Liver (tissue), 9 donors: ENCODE data around the gene DRD1. TPM values are rescaled to one million over a fixed set of nuclear protein-coding genes. Genes with fewer than 3 reads are reported as not detected.
A peak's percentile ranks its signal among the peaks of the same experiment; 100 is the strongest.

Source experiments
- DNase-seq: peaks from one replicate; pipeline ENCODE4 v3.0.0-alpha.2; 2017; ENCODE audit warnings: low spot score
- H3K27ac ChIP-seq, 2 donors: one replicate each; pipeline ENCODE4 v1.7.0; 2013; ENCODE audit warnings: inconsistent platforms in 2 of 2, low read length in 2 of 2, control low read depth in 1 of 2, low read depth in 1 of 2, mild to moderate bottlenecking in 1 of 2
- H3K27me3 ChIP-seq, 4 donors: one replicate each; pipeline versions ENCODE4 v1.6.1 to v1.7.0; 2013; ENCODE audit warnings: low read length in 3 of 4, inconsistent platforms in 1 of 4, mild to moderate bottlenecking in 1 of 4, moderate library complexity in 1 of 4; ENCODE audit not compliant: control insufficient read depth in 4 of 4, insufficient read depth in 4 of 4
- H3K36me3 ChIP-seq, 4 donors: one replicate each; pipeline versions ENCODE4 v1.6.1 to v1.7.0; 2013; ENCODE audit warnings: low read length in 3 of 4, mild to moderate bottlenecking in 3 of 4, low read depth in 1 of 4, moderate library complexity in 1 of 4; ENCODE audit not compliant: control insufficient read depth in 4 of 4, insufficient read depth in 3 of 4
- H3K4me1 ChIP-seq, 4 donors: one replicate each; pipeline versions ENCODE4 v1.6.1 to v1.7.0; 2013; ENCODE audit warnings: low read length in 3 of 4, mild to moderate bottlenecking in 3 of 4, moderate library complexity in 1 of 4; ENCODE audit not compliant: control insufficient read depth in 4 of 4, insufficient read depth in 4 of 4
- H3K4me3 ChIP-seq, 3 donors: one replicate each; pipeline versions ENCODE4 v1.6.1 to v1.7.0; 2013; ENCODE audit warnings: low read length in 3 of 3, control low read depth in 1 of 3, low read depth in 1 of 3, mild to moderate bottlenecking in 1 of 3
- H3K9ac ChIP-seq, 2 donors: one replicate each; pipeline ENCODE4 v1.7.0; 2013; ENCODE audit warnings: low read length in 2 of 2, mild to moderate bottlenecking in 2 of 2, moderate library complexity in 2 of 2, control low read depth in 1 of 2, low read depth in 1 of 2
- H3K9me3 ChIP-seq, 4 donors: one replicate each; pipeline versions ENCODE4 v1.6.1 to v1.7.0; 2013; ENCODE audit warnings: low read length in 3 of 4; ENCODE audit not compliant: control insufficient read depth in 4 of 4
- EGR1 ChIP-seq, 2 donors: IDR thresholded peaks; 2 replicates each; pipeline ENCODE4 v1.6.1; 2016 to 2018; ENCODE audit warnings: antibody characterized with exemption in 2 of 2, low read depth in 2 of 2
- FOXA1 ChIP-seq: IDR thresholded peaks from 2 replicates; pipeline ENCODE4 v1.6.1; 2016; ENCODE audit warnings: antibody characterized with exemption
- FOXA2 ChIP-seq: IDR thresholded peaks from 2 replicates; pipeline ENCODE4 v1.6.1; 2016; ENCODE audit warnings: antibody characterized with exemption
- GABPA ChIP-seq, 2 donors: IDR thresholded peaks in 1 of 2; conservative IDR thresholded peaks in 1 of 2; 2 replicates each; pipeline ENCODE4 v1.6.1; 2016; ENCODE audit warnings: antibody characterized with exemption in 2 of 2, mild to moderate bottlenecking in 1 of 2, moderate library complexity in 1 of 2
- HNF4A ChIP-seq, 2 donors: conservative IDR thresholded peaks; 2 replicates each; pipeline ENCODE4 v1.6.1; 2016; ENCODE audit warnings: antibody characterized with exemption in 2 of 2, mild to moderate bottlenecking in 2 of 2
- HNF4G ChIP-seq: IDR thresholded peaks from 2 replicates; pipeline ENCODE4 v1.6.1; 2016; ENCODE audit warnings: antibody characterized with exemption
- JUND ChIP-seq, 2 donors: IDR thresholded peaks; 2 replicates each; pipeline ENCODE4 v1.6.1; 2016; ENCODE audit warnings: antibody characterized with exemption in 2 of 2
- NR2F2 ChIP-seq: IDR thresholded peaks from 2 replicates; pipeline ENCODE4 v1.6.1; 2016; ENCODE audit warnings: antibody characterized with exemption
- RAD21 ChIP-seq, 2 donors: IDR thresholded peaks; 2 replicates each; pipeline ENCODE4 v1.6.1; 2016; ENCODE audit warnings: antibody characterized with exemption in 2 of 2, mild to moderate bottlenecking in 2 of 2
- RXRA ChIP-seq, 2 donors: IDR thresholded peaks; 2 replicates each; pipeline ENCODE4 v1.6.1; 2017 to 2018; ENCODE audit warnings: antibody characterized with exemption in 2 of 2, mild to moderate bottlenecking in 1 of 2
- SP1 ChIP-seq: IDR thresholded peaks from 2 replicates; pipeline ENCODE4 v1.6.1; 2018; ENCODE audit warnings: antibody characterized with exemption, mild to moderate bottlenecking
- TAF1 ChIP-seq: conservative IDR thresholded peaks from 2 replicates; pipeline ENCODE4 v1.6.1; 2016; ENCODE audit warnings: antibody characterized with exemption, mild to moderate bottlenecking
- YY1 ChIP-seq: IDR thresholded peaks from 2 replicates; pipeline ENCODE4 v1.6.1; 2016; ENCODE audit warnings: antibody characterized with exemption, mild to moderate bottlenecking
- WGBS: extraction: QIAGEN DNeasy Blood & Tissue Kit; methylation state at CpG from one replicate; pipeline ENCODE4 v1.1.7; 2013; 5-methylcytosine and 5-hydroxymethylcytosine counted together
- polyA plus RNA-seq, 2 donors: library from polyadenylated mRNA; stranded (reverse) in 1 of 2; unstranded in 1 of 2; fragments of 200-250 nt in 1 of 2; fragments of >200 nt in 1 of 2; fragmentation: Nextera tagmentation in 1 of 2; extraction: Ambion mirVana in 1 of 2; gene quantifications; one replicate each; pipeline versions ENCODE4 v1.2.1 to v1.2.3, GENCODE V29; 2013 to 2015
- total RNA-seq, 2 donors: library from RNA; depleted of rRNA; stranded (reverse); fragments of >200 nt; gene quantifications; one replicate each; pipeline ENCODE4 v1.2.3, GENCODE V29; 2014
- TF ChIP-seq, protein P1 (sequence below): fragments of 150-350 bp; IDR thresholded peaks from 2 replicates; pipeline ENCODE4 v1.5.1; 2017; ENCODE audit warnings: improper control_type of control experiment, low read depth, low read length; ENCODE audit not compliant: missing input control
- TF ChIP-seq, protein P2 (sequence below): IDR thresholded peaks from 2 replicates; pipeline ENCODE4 v1.6.1; 2016; ENCODE audit warnings: antibody characterized with exemption
- TF ChIP-seq, protein P3 (sequence below): IDR thresholded peaks from 2 replicates; pipeline ENCODE4 v1.6.1; 2016; ENCODE audit warnings: antibody characterized with exemption, mild to moderate bottlenecking
- TF ChIP-seq, protein P4 (sequence below): IDR thresholded peaks from 2 replicates; pipeline ENCODE4 v1.6.1; 2016; ENCODE audit warnings: antibody characterized with exemption
- TF ChIP-seq, protein P5 (sequence below): IDR thresholded peaks from 2 replicates; pipeline ENCODE4 v1.6.1; 2016; ENCODE audit warnings: antibody characterized with exemption
- donor health status: healthy.
- donor health status: healthy.
- donor health status: healthy.
- donor health status: healthy.
- donor health status: healthy.

Gene DRD1
- total and polyA plus RNA-seq, 4 donors: 0.05 to 0.17 TPM; not detected in 2

DNA sequence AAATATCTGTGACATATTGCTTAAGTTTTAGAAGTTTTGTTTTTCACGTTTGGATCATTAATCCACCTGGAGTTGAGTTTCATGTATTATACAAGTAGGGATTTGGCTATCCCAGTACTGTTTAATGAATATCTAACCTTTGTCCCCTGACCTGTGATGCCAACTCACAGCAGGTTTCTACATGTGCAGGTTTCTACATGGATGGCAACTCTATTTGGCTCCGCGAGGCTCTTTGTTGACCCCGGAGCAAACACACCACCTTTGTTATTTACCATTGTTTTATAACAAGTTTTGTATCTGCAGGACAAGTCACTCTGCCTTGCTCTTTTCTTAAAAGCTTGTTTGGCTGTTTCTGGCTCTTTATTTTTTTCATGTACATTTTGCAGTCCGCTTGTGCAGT, 33.5 kb upstream of the DRD1 start:
- no peak for DNase-seq
- H3K4me3 ChIP-seq: no peak overlapping the region
- 33% methylated on average over 5 of the region's 5 CpGs for WGBS

More for the DNA sequence above, 33.5 kb upstream of the DRD1 start:
- Histone ChIP-seq H3K9ac (peak overlapping the region in 1 of 2 donors; percentile 12), H3K9me3 (no peaks in the 10 kb centered on the region), H3K4me1 (peaks cover 23 to 64% (median 47%) of the 10 kb centered on the region in 4 donors), H3K27me3 (no peaks in the 10 kb centered on the region), H3K36me3 (no peaks in the 10 kb centered on the region), H3K27ac (peak overlapping the region; percentile 93 to 94)
- TF ChIP-seq RXRA (IDR thresholded peaks at IDR 0.05) (peak; percentile 73 to 92), NR2F2 (peak; percentile 69), SP1 (peak; percentile 92), FOXA2 (peak; percentile 89), EGR1 (IDR thresholded peaks at IDR 0.05; ENCODE audit: low read depth in 2 of 2) (peak in 1 of 2 donors; percentile 25), YY1 (peak; percentile 58), HNF4G (peak; percentile 63), JUND (IDR thresholded peaks at IDR 0.05) (no peak), HNF4A (conservative IDR thresholded peaks at IDR 0.05) (peak; percentile 94 to 96), GABPA (IDR thresholded peaks at IDR 0.05 in 1 of 2, conservative IDR thresholded peaks at IDR 0.05 in 1 of 2) (peak in 1 of 2 donors; percentile 36), FOXA1 (peak; percentile 87), TAF1 (no peak), RAD21 (IDR thresholded peaks at IDR 0.05) (peak; percentile 20 to 34)
- TF ChIP-seq, protein P1, sequence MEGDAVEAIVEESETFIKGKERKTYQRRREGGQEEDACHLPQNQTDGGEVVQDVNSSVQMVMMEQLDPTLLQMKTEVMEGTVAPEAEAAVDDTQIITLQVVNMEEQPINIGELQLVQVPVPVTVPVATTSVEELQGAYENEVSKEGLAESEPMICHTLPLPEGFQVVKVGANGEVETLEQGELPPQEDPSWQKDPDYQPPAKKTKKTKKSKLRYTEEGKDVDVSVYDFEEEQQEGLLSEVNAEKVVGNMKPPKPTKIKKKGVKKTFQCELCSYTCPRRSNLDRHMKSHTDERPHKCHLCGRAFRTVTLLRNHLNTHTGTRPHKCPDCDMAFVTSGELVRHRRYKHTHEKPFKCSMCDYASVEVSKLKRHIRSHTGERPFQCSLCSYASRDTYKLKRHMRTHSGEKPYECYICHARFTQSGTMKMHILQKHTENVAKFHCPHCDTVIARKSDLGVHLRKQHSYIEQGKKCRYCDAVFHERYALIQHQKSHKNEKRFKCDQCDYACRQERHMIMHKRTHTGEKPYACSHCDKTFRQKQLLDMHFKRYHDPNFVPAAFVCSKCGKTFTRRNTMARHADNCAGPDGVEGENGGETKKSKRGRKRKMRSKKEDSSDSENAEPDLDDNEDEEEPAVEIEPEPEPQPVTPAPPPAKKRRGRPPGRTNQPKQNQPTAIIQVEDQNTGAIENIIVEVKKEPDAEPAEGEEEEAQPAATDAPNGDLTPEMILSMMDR: no peak
- TF ChIP-seq, protein P2, sequence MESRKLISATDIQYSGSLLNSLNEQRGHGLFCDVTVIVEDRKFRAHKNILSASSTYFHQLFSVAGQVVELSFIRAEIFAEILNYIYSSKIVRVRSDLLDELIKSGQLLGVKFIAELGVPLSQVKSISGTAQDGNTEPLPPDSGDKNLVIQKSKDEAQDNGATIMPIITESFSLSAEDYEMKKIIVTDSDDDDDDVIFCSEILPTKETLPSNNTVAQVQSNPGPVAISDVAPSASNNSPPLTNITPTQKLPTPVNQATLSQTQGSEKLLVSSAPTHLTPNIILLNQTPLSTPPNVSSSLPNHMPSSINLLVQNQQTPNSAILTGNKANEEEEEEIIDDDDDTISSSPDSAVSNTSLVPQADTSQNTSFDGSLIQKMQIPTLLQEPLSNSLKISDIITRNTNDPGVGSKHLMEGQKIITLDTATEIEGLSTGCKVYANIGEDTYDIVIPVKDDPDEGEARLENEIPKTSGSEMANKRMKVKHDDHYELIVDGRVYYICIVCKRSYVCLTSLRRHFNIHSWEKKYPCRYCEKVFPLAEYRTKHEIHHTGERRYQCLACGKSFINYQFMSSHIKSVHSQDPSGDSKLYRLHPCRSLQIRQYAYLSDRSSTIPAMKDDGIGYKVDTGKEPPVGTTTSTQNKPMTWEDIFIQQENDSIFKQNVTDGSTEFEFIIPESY: peak; percentile 76
- TF ChIP-seq, protein P3, sequence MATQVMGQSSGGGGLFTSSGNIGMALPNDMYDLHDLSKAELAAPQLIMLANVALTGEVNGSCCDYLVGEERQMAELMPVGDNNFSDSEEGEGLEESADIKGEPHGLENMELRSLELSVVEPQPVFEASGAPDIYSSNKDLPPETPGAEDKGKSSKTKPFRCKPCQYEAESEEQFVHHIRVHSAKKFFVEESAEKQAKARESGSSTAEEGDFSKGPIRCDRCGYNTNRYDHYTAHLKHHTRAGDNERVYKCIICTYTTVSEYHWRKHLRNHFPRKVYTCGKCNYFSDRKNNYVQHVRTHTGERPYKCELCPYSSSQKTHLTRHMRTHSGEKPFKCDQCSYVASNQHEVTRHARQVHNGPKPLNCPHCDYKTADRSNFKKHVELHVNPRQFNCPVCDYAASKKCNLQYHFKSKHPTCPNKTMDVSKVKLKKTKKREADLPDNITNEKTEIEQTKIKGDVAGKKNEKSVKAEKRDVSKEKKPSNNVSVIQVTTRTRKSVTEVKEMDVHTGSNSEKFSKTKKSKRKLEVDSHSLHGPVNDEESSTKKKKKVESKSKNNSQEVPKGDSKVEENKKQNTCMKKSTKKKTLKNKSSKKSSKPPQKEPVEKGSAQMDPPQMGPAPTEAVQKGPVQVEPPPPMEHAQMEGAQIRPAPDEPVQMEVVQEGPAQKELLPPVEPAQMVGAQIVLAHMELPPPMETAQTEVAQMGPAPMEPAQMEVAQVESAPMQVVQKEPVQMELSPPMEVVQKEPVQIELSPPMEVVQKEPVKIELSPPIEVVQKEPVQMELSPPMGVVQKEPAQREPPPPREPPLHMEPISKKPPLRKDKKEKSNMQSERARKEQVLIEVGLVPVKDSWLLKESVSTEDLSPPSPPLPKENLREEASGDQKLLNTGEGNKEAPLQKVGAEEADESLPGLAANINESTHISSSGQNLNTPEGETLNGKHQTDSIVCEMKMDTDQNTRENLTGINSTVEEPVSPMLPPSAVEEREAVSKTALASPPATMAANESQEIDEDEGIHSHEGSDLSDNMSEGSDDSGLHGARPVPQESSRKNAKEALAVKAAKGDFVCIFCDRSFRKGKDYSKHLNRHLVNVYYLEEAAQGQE: peak; percentile 49
- TF ChIP-seq, protein P4, sequence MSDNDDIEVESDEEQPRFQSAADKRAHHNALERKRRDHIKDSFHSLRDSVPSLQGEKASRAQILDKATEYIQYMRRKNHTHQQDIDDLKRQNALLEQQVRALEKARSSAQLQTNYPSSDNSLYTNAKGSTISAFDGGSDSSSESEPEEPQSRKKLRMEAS: peak; percentile 76
- TF ChIP-seq, protein P5, sequence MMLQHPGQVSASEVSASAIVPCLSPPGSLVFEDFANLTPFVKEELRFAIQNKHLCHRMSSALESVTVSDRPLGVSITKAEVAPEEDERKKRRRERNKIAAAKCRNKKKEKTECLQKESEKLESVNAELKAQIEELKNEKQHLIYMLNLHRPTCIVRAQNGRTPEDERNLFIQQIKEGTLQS: no peak
